BLaER1 treated with 17β-estradiol and CSF1 and Interleukin-3, amounts not matched to agents 10 nM and 100 nM (cell line): ENCODE data around the gene PCDH8.
"Not testable (repeated sequence)": the region's sequence is repeated elsewhere in the genome, so short reads cannot be mapped to it uniquely, and the experiment has no call there.

Experiments used
- H3K27ac ChIP-seq, 11 experiments: shearing (Covaris generic); formaldehyde crosslinking; 2 replicates each; pipeline ENCODE4 v1.8.1; 2022
- H3K27me3 ChIP-seq, 11 experiments: shearing (Covaris generic); formaldehyde crosslinking; 2 replicates each; pipeline ENCODE4 v1.8.1; 2022
- H3K36me3 ChIP-seq, 11 experiments: shearing (Covaris generic); formaldehyde crosslinking; 2 replicates each; pipeline ENCODE4 v1.8.1; 2022
- H3K4me1 ChIP-seq, 10 experiments: shearing (Covaris generic); formaldehyde crosslinking; 2 replicates each; pipeline ENCODE4 v1.8.1; 2022
- H3K4me2 ChIP-seq, 11 experiments: shearing (Covaris generic); formaldehyde crosslinking; 2 replicates each; pipeline ENCODE4 v1.8.1; 2022
- H3K4me3 ChIP-seq, 10 experiments: shearing (Covaris generic); formaldehyde crosslinking; 2 replicates each; pipeline ENCODE4 v1.8.1; 2022
- H3K9ac ChIP-seq, 11 experiments: shearing (Covaris generic); formaldehyde crosslinking; 2 replicates each; pipeline ENCODE4 v1.8.1; 2022
- H3K9me3 ChIP-seq, 11 experiments: shearing (Covaris generic); formaldehyde crosslinking; replicated peaks in 1 of 11; 2 replicates each; pipeline ENCODE4 v1.8.1; 2022
- H4K20me1 ChIP-seq, 11 experiments: shearing (Covaris generic); formaldehyde crosslinking; 2 replicates each; pipeline ENCODE4 v1.8.1; 2022
- Cebpa-rat ChIP-seq, 11 experiments: shearing (Covaris generic); IDR thresholded peaks; 2 replicates each; pipeline ENCODE4 v1.8.1; 2022

PCDH8 gene

GRCh38 chr13:52835071-52835839 lies 13.2 kb downstream of the PCDH8 start:
- no peak overlapping the region for H3K9ac ChIP-seq
- no peaks in the 10 kb centered on the region for H3K9me3 ChIP-seq
- H4K20me1 ChIP-seq, result no peaks in the 10 kb centered on the region
- TF ChIP-seq Cebpa-rat (IDR thresholded peaks at IDR 0.05), result no peak
- H3K4me2 ChIP-seq, result peak overlapping the region in 10 of 11 experiments; percentile 39 to 74 (median 58); a peak in 19 of 22 replicates
- H3K4me3 ChIP-seq, result no peak overlapping the region
- H3K4me1 ChIP-seq, result peaks cover 0 to 20% (median 14%) of the 10 kb centered on the region in 10 experiments; a peak in 16 of 20 replicates
- H3K36me3 ChIP-seq, result no peaks in the 10 kb centered on the region
- no peak overlapping the region for H3K27ac ChIP-seq
- no peaks in the 10 kb centered on the region for H3K27me3 ChIP-seq

DNA sequence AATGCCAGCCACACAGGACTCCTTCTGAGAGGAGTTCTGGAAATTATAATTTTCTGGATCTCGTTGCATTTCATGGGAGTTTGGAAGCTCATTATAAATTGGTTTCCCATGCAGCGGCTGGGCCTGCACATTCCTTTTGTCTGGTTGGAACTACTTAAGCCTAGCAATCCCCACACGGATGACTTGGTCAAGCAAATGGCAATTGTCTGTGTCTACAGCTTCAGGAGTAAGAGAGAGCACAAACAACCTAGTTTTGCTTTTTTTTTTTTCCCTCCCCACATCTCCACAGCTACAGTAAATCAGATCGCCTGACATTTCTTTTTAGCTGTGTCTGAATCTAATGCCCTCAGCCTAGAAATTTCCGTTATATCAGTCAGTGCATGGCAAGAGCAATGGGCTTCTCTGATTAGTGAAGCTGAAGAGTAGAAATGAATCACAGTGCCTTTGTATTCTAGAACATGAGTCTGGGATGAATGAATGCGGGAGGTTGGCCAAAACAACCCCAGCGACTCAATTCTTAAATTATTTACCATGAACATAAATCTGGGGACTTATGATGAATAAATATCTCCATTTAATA lies 15.1 kb downstream of the PCDH8 start:
- no peak overlapping the region for H3K27ac ChIP-seq
- H3K36me3 ChIP-seq, result no peaks in the 10 kb centered on the region
- no peak for TF ChIP-seq Cebpa-rat (IDR thresholded peaks at IDR 0.05)
- no peak overlapping the region for H3K4me3 ChIP-seq
- no peaks in the 10 kb centered on the region; a peak in 1 of 22 replicates for H3K9me3 ChIP-seq
- H3K9ac ChIP-seq, result no peak overlapping the region
- no peak overlapping the region for H3K4me2 ChIP-seq
- peaks cover under 1 to 32% (median 20%) of the 10 kb centered on the region in 10 experiments; a peak in 19 of 20 replicates for H3K4me1 ChIP-seq
- H3K27me3 ChIP-seq, result no peaks in the 10 kb centered on the region
- no peaks in the 10 kb centered on the region for H4K20me1 ChIP-seq

- Histone ChIP-seq H3K4me2 (no peak overlapping the region), H3K4me3 (no peak overlapping the region), H3K27ac (no peak overlapping the region), H3K36me3 (no peaks in the 10 kb centered on the region), H3K4me1 (peaks cover 11 to 42% (median 31%) of the 10 kb centered on the region in 10 experiments), H3K9me3 (no peaks in the 10 kb centered on the region; a peak in 1 of 22 replicates), H3K27me3 (no peaks in the 10 kb centered on the region), H4K20me1 (no peaks in the 10 kb centered on the region), H3K9ac (no peak overlapping the region)
- no peak for TF ChIP-seq Cebpa-rat (IDR thresholded peaks at IDR 0.05)
Observed at GRCh38 chr13:52832313-52832712, 16.1 kb downstream of the PCDH8 start.

DNA sequence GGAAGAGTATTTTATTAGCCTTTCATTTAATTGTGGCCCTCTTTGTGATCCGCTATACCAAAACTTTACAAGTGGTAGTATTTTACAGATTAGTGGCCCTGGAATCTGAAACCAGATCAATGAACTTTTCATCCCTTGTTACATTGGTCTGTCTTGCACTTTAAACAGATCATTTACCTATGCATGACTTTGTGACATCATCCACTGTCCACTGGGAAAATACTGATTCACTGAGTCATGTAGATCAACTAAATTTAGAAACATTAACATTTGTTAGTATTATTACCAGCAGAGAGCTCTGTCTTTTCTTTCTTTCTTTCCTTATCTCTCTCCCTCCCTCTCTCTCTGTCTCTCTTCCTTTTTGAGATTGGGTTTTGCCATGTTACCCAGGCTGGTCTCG lies 17.5 kb downstream of the PCDH8 start:
- Histone ChIP-seq H3K36me3 (no peaks in the 10 kb centered on the region), H3K27ac (no peak overlapping the region), H3K9me3 (peaks cover 6 to 11% (median 9%) of the 10 kb centered on the region in 11 experiments; a peak in 17 of 22 replicates), H3K4me1 (peaks cover 16 to 53% (median 41%) of the 10 kb centered on the region in 10 experiments), H3K27me3 (no peaks in the 10 kb centered on the region), H3K9ac (no peak overlapping the region), H3K4me2 (peak overlapping the region in 1 of 11 experiments; percentile 9; a peak in 4 of 22 replicates), H4K20me1 (no peaks in the 10 kb centered on the region), H3K4me3 (no peak overlapping the region)
- TF ChIP-seq Cebpa-rat (IDR thresholded peaks at IDR 0.05), result no peak

DNA sequence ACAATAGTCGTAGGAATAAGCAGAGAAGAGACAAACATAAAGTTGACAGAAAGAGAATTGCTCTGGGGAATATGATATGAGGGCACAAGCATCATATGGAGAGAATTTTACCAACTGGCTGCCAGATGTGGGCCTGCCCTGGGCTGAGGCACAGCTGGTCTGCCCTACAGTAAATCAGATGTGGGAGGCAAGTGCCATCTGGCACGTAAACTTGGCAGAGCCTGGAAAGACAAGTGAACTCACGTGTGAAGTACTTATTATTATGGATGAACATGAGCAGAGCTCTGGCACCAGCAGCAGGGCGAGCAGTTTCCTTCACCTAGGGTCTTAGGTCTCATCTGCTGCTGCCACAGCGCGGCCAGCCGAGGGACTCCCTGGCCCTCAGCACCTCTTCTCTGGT lies 20.6 kb downstream of the PCDH8 start:
- no peak for TF ChIP-seq Cebpa-rat (IDR thresholded peaks at IDR 0.05)
- Histone ChIP-seq H3K4me2 (peak overlapping the region; percentile 50 to 94 (median 71)), H4K20me1 (no peaks in the 10 kb centered on the region), H3K27me3 (no peaks in the 10 kb centered on the region), H3K36me3 (no peaks in the 10 kb centered on the region), H3K4me1 (peaks cover 16 to 40% (median 30%) of the 10 kb centered on the region in 10 experiments), H3K27ac (peak overlapping the region in 8 of 11 experiments; percentile 7 to 67 (median 52); a peak in 15 of 22 replicates), H3K9ac (peak overlapping the region in 5 of 11 experiments; percentile 0 to 42 (median 32); a peak in 2 of 22 replicates), H3K9me3 (peaks cover 13 to 17% (median 15%) of the 10 kb centered on the region in 11 experiments; a peak in 17 of 22 replicates), H3K4me3 (peak overlapping the region in 2 of 10 experiments; percentile 0 to 20; a peak in 2 of 20 replicates)

GRCh38 chr13:52817886-52818285 lies 30.6 kb downstream of the PCDH8 start:
- H3K9ac ChIP-seq, H3K36me3 ChIP-seq, H3K27ac ChIP-seq, H3K4me2 ChIP-seq, H3K27me3 ChIP-seq, H3K4me3 ChIP-seq, H4K20me1 ChIP-seq: not testable (repeated sequence)
- peaks cover 13 to 20% (median 17%) of the 10 kb centered on the region in 10 experiments for H3K4me1 ChIP-seq
- H3K9me3 ChIP-seq, result peaks cover 9 to 41% (median 27%) of the 10 kb centered on the region in 11 experiments; a peak in 20 of 22 replicates

- TF ChIP-seq Cebpa-rat (IDR thresholded peaks at IDR 0.05), result no peak
- Histone ChIP-seq H3K4me3 (no peak overlapping the region), H3K36me3 (no peaks in the 10 kb centered on the region), H3K4me2 (no peak overlapping the region), H3K9me3 (peaks cover 9 to 37% (median 27%) of the 10 kb centered on the region in 11 experiments; a peak in 20 of 22 replicates), H3K9ac (no peak overlapping the region), H4K20me1 (no peaks in the 10 kb centered on the region), H3K27ac (no peak overlapping the region), H3K27me3 (no peaks in the 10 kb centered on the region), H3K4me1 (peaks cover 21 to 31% (median 27%) of the 10 kb centered on the region in 10 experiments)
Observed at GRCh38 chr13:52815330-52815729, 33.1 kb downstream of the PCDH8 start.

DNA sequence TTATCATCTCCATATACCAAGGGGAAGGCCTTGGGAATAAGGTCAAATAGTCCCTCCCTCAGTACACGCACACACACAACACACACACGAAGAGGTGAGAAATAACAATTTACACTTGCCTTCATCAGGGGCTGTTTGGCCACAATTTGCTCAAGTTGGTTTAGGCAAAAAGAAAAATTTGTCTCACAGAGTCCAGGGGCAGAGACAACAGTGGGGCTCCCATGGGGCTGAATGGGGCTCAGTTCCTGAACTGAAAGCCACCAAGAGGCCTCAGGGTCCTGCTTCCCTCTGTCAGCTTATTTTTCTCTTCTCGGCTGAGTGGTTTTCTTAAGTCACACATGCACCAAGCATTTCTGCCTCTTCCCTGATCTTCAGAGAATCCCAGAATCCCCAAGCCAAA lies 35.5 kb downstream of the PCDH8 start:
- H3K4me2 ChIP-seq, result peak overlapping the region; percentile 42 to 76 (median 63)
- H3K4me3 ChIP-seq, result no peak overlapping the region
- H3K27ac ChIP-seq, result peak overlapping the region in 6 of 11 experiments; percentile 9 to 44 (median 26); a peak in 4 of 22 replicates

GRCh38 chr13:52811841-52812240 lies 36.6 kb downstream of the PCDH8 start:
- Histone ChIP-seq H3K4me3 (no peak overlapping the region), H3K4me2 (peak overlapping the region in 2 of 11 experiments; percentile 61 to 76; a peak in 3 of 22 replicates)
- no peak for TF ChIP-seq Cebpa-rat (IDR thresholded peaks at IDR 0.05)

More for the DNA sequence above, 35.5 kb downstream of the PCDH8 start:
- no peak for TF ChIP-seq Cebpa-rat (IDR thresholded peaks at IDR 0.05)
- Histone ChIP-seq H3K27me3 (no peaks in the 10 kb centered on the region), H4K20me1 (no peaks in the 10 kb centered on the region), H3K36me3 (no peaks in the 10 kb centered on the region), H3K9ac (peak overlapping the region in 1 of 11 experiments; percentile 17; a peak in 2 of 22 replicates), H3K9me3 (peaks cover 8 to 36% (median 27%) of the 10 kb centered on the region in 11 experiments; a peak in 20 of 22 replicates), H3K4me1 (peaks cover 22 to 45% (median 28%) of the 10 kb centered on the region in 10 experiments)

More at GRCh38 chr13:52811841-52812240, 36.6 kb downstream of the PCDH8 start:
- no peaks in the 10 kb centered on the region for H3K36me3 ChIP-seq
- no peaks in the 10 kb centered on the region for H3K27me3 ChIP-seq
- no peak overlapping the region for H3K27ac ChIP-seq
- H3K9me3 ChIP-seq, result peaks cover 0 to 27% (median 18%) of the 10 kb centered on the region in 11 experiments; a peak in 18 of 22 replicates
- H4K20me1 ChIP-seq, result no peaks in the 10 kb centered on the region
- H3K4me1 ChIP-seq, result peaks cover 22 to 45% (median 28%) of the 10 kb centered on the region in 10 experiments
- no peak overlapping the region for H3K9ac ChIP-seq
